Measurements from ENCODE around the gene CXCL12. TPM values are rescaled to one million over a fixed set of nuclear protein-coding genes. Genes with fewer than 3 reads are reported as not detected.

The CXCL12 gene
- total RNA-seq, 1 experiment from 2014 or later: 2.1 TPM

GRCh38 chr10:44385696-44386441 lies 972 bp upstream of the CXCL12 start:
- no peak for DNase-seq (ENCODE audit: low read depth)

DNA sequence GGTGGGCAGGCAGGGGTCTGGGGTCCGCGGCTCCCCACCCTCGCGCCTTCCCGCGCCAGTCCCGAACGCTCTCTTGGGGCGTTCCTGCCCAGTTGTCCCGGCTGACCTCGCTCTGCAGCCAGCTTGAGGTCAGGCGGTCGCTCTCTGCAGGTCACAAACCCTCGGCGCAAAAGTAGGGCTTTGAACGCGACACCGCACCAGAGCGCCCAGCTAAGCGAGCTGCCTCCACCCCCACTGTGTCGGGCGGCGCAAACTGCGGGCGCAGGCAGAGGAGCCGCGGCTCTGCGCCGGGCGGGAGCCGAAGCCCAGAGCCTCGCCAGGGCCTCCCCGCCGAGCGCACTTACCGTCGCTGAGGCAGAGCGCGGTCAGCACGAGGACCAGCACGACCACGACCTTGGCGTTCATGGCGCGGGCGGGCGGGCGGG lies 284 bp downstream of the CXCL12 start:
- peak; percentile 23 for DNase-seq (ENCODE audit: low read depth)

- peak; percentile 18 for DNase-seq (ENCODE audit: low read depth)
These were observed 922 bp downstream of the CXCL12 start for GRCh38 chr10:44383749-44384600.

GRCh38 chr10:44382981-44383748 lies 1.7 kb downstream of the CXCL12 start:
- DNase-seq (ENCODE audit: low read depth): no peak

DNA sequence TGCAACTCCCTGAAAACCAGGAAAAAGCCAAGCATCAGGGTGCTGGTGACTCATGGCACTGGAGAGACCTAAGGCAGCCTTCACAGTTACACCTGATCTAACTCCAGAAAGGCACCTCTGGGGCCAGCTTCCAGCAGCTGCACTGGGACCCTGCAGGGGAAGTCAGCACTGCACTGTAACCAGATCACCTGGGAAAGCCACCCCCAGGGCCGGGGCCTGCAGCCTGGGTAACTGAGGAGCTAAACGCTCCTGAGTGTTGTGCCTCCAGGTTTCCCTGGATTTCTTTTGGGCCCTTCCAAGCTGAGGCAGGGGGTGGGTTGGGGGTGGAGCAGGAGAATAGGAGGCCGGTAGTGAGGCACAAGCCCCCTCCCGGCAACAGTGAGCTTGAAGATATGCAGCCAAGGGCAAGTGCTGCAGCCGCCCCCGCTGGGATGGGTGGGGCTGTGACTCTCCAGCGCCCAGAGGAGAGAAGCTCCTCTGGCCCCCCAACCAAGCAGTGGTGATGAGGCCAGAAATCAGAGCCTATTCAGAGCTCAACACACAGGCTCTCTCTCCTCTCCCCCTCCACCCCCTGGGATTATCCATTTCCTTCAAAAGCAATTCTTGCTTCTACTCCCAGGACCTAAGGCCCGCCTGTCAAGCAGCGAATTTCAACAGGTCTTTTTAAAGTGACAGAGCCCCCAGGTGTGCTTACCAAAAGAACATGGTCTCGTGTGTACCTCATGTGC lies 2.6 kb downstream of the CXCL12 start:
- DNase-seq (ENCODE audit: low read depth): no peak

- DNase-seq (ENCODE audit: low read depth): no peak
These were observed 3.9 kb downstream of the CXCL12 start for GRCh38 chr10:44380829-44381600.

- DNase-seq (ENCODE audit: low read depth): no peak
These were observed 5.0 kb downstream of the CXCL12 start for GRCh38 chr10:44379907-44380306.

DNA sequence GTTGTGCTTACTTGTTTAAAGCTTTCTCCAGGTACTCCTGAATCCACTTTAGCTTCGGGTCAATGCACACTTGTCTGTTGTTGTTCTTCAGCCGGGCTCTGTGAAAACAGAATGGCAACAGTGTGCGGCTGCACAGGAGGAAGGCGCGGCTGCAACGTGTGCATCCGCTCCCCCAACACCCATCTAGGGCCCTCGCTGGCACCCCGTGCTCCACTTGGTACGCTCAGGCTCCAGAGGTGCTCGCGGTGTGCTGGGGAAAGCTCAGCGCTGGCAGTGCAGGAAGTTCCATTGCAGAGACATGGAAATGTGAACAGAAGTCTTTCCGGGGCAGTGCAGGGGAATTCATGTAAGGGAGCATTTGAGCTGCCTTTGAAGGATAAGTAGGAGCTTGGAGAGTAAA lies 6.3 kb downstream of the CXCL12 start:
- DNase-seq (ENCODE audit: low read depth): no peak

- DNase-seq (ENCODE audit: low read depth): no peak
These were observed 7.1 kb downstream of the CXCL12 start for GRCh38 chr10:44377651-44378310.

- DNase-seq (ENCODE audit: low read depth): no peak
These were observed 8.3 kb downstream of the CXCL12 start for GRCh38 chr10:44376472-44377099.

- DNase-seq (ENCODE audit: low read depth): no peak
These were observed 10.7 kb downstream of the CXCL12 start for GRCh38 chr10:44374155-44374554.

DNA sequence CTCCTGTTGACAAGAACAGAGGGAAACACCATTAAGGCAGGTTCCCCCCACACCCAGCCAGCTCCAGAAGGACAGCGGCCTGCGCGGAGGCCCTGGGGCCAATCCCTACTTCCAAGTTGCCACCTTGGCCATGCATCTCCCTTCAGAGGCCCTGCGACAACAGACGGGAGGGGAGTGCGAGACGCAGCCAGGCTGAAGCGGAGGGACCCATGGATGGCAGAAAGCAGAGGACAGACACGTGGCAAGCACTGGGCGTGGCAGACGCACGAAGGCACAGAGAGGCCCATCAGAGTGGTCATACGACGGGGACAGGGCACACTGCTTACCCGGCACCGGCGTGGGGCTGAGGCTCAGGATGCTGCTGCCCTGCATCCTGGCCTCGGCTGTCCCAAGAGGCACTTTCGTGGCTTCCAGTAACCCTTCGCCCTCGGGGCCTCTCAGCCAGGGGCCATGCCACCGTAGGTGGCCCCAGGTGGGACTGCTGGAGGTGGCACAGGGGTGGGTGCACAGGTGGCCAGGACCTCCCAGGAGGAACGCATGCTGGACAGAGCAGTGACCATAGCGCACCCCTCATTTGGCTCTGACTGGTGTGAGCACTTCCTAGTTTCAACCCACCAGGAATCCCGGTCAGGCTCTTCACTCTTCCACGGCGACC lies 11.4 kb downstream of the CXCL12 start:
- DNase-seq (ENCODE audit: low read depth): no peak

DNA sequence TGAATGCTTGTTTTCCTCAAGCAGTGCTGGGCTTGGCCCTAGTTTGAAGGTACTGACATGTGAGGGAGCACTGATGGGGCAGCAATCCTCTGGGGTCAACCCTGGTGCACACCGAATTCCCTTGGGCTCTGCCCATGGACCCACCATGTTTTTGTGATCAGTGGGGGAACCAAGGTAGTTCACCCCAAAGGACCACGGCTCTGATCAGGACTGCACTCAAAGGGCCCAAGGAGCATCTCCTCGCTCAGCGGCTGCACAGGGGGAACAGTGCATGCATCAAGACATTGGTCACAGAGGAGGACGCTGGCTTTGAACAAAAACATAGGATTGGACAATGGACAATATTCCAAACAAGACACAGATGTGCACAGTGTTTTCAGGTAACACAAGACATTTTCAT lies 12.7 kb downstream of the CXCL12 start:
- no peak for DNase-seq (ENCODE audit: low read depth)

- no peak for DNase-seq (ENCODE audit: low read depth)
These were observed 14.1 kb downstream of the CXCL12 start for GRCh38 chr10:44370731-44371248.

- DNase-seq (ENCODE audit: low read depth): no peak
These were observed 15.0 kb downstream of the CXCL12 start for GRCh38 chr10:44369854-44370253.

- no peak for DNase-seq (ENCODE audit: low read depth)
These were observed 15.6 kb downstream of the CXCL12 start for GRCh38 chr10:44369296-44369695.

DNA sequence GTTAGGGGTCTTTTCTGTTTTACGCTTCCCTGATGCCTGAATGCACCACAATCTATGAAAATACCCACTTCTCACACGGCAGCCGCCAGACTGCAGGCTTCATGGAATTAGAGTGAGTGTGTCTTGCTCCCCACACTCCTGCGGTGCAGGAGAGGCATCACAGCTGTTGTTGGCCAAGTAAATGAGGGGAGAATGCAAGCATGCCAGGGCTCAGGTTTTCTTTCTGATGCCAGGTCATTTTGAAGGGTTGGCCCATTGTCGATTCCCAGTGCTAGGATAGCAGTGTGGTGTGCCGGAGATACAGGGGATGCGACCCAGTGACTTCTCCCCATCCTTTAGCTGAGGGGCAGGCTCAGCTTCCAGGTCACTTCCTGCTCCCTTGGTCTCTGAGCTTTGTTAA lies 16.3 kb downstream of the CXCL12 start:
- DNase-seq (ENCODE audit: low read depth): no peak

GRCh38 chr10:44366941-44367630 lies 17.8 kb downstream of the CXCL12 start:
- no peak for DNase-seq (ENCODE audit: low read depth)

All from Daoy (cell line).